LNCaP clone FGC (cell line): Measurements from ENCODE around the gene TCN2.

Experiments used
- DNase-seq: peaks from one replicate; pipeline ENCODE4 v3.0.0-alpha.2; 2011; ENCODE audit warnings: low read depth
- H3K4me3 ChIP-seq: 2 replicates; pipeline ENCODE4 v1.5.1; 2011; ENCODE audit warnings: mild to moderate bottlenecking, low read depth, low read length, control low read depth
- TF ChIP-seq, protein P1 (sequence below): IDR thresholded peaks from 2 replicates; pipeline ENCODE4 v1.5.1; 2012; ENCODE audit warnings: mild to moderate bottlenecking; ENCODE audit not compliant: control insufficient read depth, insufficient read depth; ENCODE audit errors: extremely low read depth

Gene TCN2

DNA sequence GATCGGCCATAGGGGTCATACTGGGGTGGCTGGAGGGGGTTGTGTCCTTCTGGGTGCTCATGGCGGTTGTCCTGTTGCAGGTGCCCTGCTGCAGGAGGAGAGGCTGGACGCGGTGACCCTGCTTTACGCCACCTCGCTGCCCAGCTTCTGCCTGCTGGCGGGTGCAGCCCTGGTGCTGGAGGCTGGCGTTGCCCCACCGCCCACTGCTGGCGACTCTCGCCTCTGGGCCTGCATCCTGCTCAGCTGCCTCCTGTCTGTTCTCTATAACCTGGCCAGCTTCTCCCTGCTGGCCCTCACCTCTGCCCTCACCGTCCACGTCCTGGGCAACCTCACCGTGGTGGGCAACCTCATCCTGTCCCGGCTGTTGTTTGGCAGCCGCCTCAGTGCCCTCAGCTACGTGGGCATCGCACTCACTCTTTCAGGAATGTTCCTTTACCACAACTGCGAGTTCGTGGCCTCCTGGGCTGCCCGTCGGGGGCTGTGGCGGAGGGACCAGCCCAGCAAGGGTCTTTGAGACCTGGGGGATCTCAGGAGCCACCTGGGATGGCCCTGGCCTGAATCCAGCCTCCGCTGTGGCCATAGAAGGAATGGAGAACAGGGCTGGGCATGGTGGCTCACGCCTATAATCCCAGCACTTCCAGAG, 39.7 kb downstream of the TCN2 start:
- no peak overlapping the region for H3K4me3 ChIP-seq
- TF ChIP-seq, protein P1, sequence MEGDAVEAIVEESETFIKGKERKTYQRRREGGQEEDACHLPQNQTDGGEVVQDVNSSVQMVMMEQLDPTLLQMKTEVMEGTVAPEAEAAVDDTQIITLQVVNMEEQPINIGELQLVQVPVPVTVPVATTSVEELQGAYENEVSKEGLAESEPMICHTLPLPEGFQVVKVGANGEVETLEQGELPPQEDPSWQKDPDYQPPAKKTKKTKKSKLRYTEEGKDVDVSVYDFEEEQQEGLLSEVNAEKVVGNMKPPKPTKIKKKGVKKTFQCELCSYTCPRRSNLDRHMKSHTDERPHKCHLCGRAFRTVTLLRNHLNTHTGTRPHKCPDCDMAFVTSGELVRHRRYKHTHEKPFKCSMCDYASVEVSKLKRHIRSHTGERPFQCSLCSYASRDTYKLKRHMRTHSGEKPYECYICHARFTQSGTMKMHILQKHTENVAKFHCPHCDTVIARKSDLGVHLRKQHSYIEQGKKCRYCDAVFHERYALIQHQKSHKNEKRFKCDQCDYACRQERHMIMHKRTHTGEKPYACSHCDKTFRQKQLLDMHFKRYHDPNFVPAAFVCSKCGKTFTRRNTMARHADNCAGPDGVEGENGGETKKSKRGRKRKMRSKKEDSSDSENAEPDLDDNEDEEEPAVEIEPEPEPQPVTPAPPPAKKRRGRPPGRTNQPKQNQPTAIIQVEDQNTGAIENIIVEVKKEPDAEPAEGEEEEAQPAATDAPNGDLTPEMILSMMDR = no peak
- no peak for DNase-seq

DNA sequence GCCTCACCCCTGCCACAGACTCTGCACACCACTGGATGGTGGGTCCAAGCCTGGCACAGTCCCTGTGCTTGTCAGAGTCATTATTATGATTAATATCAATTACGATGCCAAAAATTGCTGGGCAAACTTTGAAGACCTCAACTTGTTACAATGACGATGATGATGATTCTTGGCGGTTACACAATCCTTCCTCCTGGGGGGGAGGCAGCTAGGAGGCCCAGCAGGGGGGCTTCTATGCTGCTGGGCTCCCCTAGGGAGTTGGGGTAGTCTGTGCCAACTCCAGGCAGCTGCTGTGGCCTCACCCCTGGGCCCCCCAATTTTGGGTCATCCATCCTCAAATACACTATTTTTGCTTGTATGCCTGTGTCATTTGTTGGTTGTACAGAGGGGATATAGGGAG, 40.6 kb downstream of the TCN2 start:
- no peak for DNase-seq
- TF ChIP-seq, protein P1 = no peak
- no peak overlapping the region for H3K4me3 ChIP-seq

DNA sequence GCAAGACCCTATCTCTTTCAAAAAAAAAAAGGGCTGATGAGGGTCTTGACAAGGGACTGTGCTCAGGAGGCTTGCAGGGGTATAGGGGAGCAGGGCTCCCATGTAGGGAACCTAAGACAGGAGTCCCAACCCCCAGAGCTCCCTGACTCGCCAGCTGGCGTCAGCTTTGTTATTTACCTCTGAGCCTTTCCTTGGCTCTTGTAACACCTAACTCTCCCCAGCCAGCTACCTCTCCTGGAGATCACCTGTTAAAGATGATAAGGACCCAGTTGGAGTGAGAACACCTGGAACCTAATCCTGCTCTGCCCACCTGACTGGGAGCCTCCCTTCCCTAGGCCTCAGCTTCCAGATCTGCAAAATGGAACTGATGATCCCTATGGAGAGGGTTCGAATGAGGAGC, 41.9 kb downstream of the TCN2 start:
- TF ChIP-seq, protein P1 = no peak

DNA sequence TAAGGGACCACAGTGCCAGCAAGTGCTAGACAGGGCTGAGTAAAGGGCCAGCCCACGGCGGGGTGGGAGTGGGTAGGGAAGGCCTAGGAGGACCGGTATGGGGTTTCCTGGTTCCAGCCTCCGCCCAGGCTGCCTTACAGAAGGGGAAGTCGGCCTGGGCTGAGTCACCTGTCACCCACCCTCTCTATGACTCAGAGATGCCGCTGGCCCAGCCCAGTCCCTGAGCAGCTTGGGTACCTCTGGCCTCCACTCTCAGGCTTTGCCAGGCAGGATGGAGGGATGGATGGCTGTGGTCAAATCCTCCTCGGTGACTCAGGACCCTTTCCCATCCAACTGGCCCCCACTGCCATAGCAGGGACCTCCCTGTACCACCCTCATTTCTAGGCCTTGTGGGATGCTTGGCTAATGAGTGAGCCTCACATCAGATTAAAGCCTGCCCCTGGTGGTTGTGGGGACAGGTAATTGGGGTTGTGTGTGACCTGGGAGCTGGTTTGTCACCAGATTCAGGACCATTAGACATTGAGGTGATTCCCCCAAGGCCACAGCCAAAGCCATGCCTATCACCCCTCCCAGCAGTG, 42.5 kb downstream of the TCN2 start:
- TF ChIP-seq, protein P1 = no peak
- H3K4me3 ChIP-seq = no peak overlapping the region
- DNase-seq = no peak

More for the DNA sequence above, 41.9 kb downstream of the TCN2 start:
- H3K4me3 ChIP-seq = no peak overlapping the region
- DNase-seq = no peak

DNA sequence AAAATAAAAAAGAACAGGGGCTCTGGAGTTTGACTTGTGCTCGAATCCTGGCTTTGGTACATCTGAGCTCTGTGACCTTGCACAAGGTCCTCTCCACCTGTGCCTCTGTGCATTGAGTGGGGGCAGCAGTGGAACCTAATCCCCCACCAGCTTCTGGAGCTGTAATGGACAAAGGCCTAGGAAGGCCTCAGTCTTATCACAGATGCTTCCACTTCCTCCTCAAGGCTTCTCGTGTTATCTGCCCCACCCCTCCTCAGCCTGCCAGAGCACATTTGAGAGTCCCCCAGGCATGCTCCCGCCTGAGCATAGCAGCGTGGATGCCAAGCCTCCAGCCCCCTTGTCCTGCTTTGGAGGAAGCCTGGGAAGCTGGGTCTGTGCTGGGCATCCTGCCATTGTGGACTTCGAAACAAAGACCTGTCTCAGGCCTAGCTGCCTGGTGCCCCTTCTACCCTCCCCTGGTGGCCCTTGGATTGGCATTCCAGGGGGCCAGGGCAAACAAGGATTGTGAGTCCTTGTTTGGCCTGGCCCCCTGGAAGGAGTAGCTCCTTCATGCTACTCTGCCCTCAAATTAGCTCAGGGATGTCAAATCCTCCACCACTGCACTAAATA, 43.6 kb downstream of the TCN2 start:
- TF ChIP-seq, protein P1 = no peak
- no peak for DNase-seq
- H3K4me3 ChIP-seq = no peak overlapping the region

DNA sequence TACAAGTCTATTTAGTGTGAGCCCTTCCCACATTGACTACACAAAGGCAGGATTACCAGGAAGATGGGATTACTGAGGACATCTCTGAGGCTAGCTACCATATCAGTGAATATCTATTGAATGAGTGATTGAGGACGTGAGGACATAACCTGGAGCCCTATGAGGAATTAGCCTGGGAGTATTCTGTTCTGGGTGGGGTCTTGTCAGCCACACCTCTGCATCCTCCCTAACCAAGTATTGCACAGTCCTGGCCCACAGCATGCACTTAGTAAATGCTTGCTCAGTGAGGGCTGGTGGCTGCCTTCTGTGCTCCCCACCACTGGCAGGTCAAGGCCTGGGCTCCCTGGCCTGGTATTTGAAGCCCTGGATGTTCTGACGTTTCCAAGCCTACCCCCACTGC, 45.9 kb downstream of the TCN2 start:
- no peak overlapping the region for H3K4me3 ChIP-seq
- TF ChIP-seq, protein P1 = no peak
- DNase-seq = no peak
